ENCODE results near the gene BORCS5.
"Not testable (repeated sequence)": the region's sequence is repeated elsewhere in the genome, so short reads cannot be mapped to it uniquely, and the experiment has no call there.

Gene BORCS5

GRCh38 chr12:12487490-12487889 is 130.6 kb downstream of the BORCS5 start:
- Histone ChIP-seq H3K4me3 (ENCODE audit: low read length) (no peak overlapping the region), H3K27me3 (ENCODE audit: insufficient read depth, low read length) (no peaks in the 10 kb centered on the region), H3K4me1 (ENCODE audit: insufficient read depth, low read length) (no peaks in the 10 kb centered on the region), H3K9me3 (ENCODE audit: low read length) (no peaks in the 10 kb centered on the region), H2AFZ (ENCODE audit: low read depth, low read length) (no peak overlapping the region), H3K36me3 (ENCODE audit: insufficient read depth, low read length) (peaks cover 62% of the 10 kb centered on the region)

- Histone ChIP-seq H3K36me3 (ENCODE audit: insufficient read depth, low read length) (peaks cover 62% of the 10 kb centered on the region), H2AFZ (ENCODE audit: low read depth, low read length) (no peak overlapping the region), H3K27me3 (ENCODE audit: insufficient read depth, low read length) (no peaks in the 10 kb centered on the region), H3K9me3 (ENCODE audit: low read length) (no peaks in the 10 kb centered on the region), H3K4me3 (ENCODE audit: low read length) (no peak overlapping the region), H3K4me1 (ENCODE audit: insufficient read depth, low read length) (no peaks in the 10 kb centered on the region)
Observed at GRCh38 chr12:12488296-12488695, 131.4 kb downstream of the BORCS5 start.

GRCh38 chr12:12488823-12489550 is 132.1 kb downstream of the BORCS5 start:
- H2AFZ ChIP-seq (ENCODE audit: low read depth, low read length): no peak overlapping the region
- H3K4me1 ChIP-seq (ENCODE audit: insufficient read depth, low read length): no peaks in the 10 kb centered on the region
- no peaks in the 10 kb centered on the region for H3K27me3 ChIP-seq (ENCODE audit: insufficient read depth, low read length)
- peaks cover 64% of the 10 kb centered on the region for H3K36me3 ChIP-seq (ENCODE audit: insufficient read depth, low read length)
- H3K4me3 ChIP-seq (ENCODE audit: low read length): no peak overlapping the region
- H3K9me3 ChIP-seq (ENCODE audit: low read length): no peaks in the 10 kb centered on the region

GRCh38 chr12:12491606-12492005 is 134.7 kb downstream of the BORCS5 start:
- Histone ChIP-seq H3K27me3 (ENCODE audit: insufficient read depth, low read length) (no peaks in the 10 kb centered on the region), H3K9me3 (ENCODE audit: low read length) (no peaks in the 10 kb centered on the region), H2AFZ (ENCODE audit: low read depth, low read length) (no peak overlapping the region), H3K4me3 (ENCODE audit: low read length) (no peak overlapping the region), H3K4me1 (ENCODE audit: insufficient read depth, low read length) (no peaks in the 10 kb centered on the region), H3K36me3 (ENCODE audit: insufficient read depth, low read length) (peaks cover 65% of the 10 kb centered on the region)

GRCh38 chr12:12492547-12492946 is 135.7 kb downstream of the BORCS5 start:
- Histone ChIP-seq H3K36me3 (ENCODE audit: insufficient read depth, low read length) (peaks cover 65% of the 10 kb centered on the region), H2AFZ (ENCODE audit: low read depth, low read length) (no peak overlapping the region), H3K4me1 (ENCODE audit: insufficient read depth, low read length) (no peaks in the 10 kb centered on the region), H3K27me3 (ENCODE audit: insufficient read depth, low read length) (no peaks in the 10 kb centered on the region), H3K4me3 (ENCODE audit: low read length) (no peak overlapping the region), H3K9me3 (ENCODE audit: low read length) (no peaks in the 10 kb centered on the region)

- H2AFZ ChIP-seq (ENCODE audit: low read depth, low read length): no peak overlapping the region
- peaks cover 68% of the 10 kb centered on the region for H3K36me3 ChIP-seq (ENCODE audit: insufficient read depth, low read length)
- H3K9me3 ChIP-seq (ENCODE audit: low read length): no peaks in the 10 kb centered on the region
- no peaks in the 10 kb centered on the region for H3K27me3 ChIP-seq (ENCODE audit: insufficient read depth, low read length)
- H3K4me3 ChIP-seq (ENCODE audit: low read length): no peak overlapping the region
- no peaks in the 10 kb centered on the region for H3K4me1 ChIP-seq (ENCODE audit: insufficient read depth, low read length)
Observed at GRCh38 chr12:12495536-12495935, 138.7 kb downstream of the BORCS5 start.

GRCh38 chr12:12498210-12498609 is 141.3 kb downstream of the BORCS5 start:
- no peaks in the 10 kb centered on the region for H3K4me1 ChIP-seq (ENCODE audit: insufficient read depth, low read length)
- H3K9me3 ChIP-seq (ENCODE audit: low read length): no peaks in the 10 kb centered on the region
- H3K36me3 ChIP-seq (ENCODE audit: insufficient read depth, low read length): peaks cover 55% of the 10 kb centered on the region
- no peak overlapping the region for H3K4me3 ChIP-seq (ENCODE audit: low read length)
- H3K27me3 ChIP-seq (ENCODE audit: insufficient read depth, low read length): no peaks in the 10 kb centered on the region
- H2AFZ ChIP-seq (ENCODE audit: low read depth, low read length): no peak overlapping the region

- Histone ChIP-seq H3K4me3 (ENCODE audit: low read length) (no peak overlapping the region), H3K36me3 (ENCODE audit: insufficient read depth, low read length) (peaks cover 47% of the 10 kb centered on the region), H3K9me3 (ENCODE audit: low read length) (no peaks in the 10 kb centered on the region), H3K27me3 (ENCODE audit: insufficient read depth, low read length) (no peaks in the 10 kb centered on the region), H2AFZ (ENCODE audit: low read depth, low read length) (no peak overlapping the region), H3K4me1 (ENCODE audit: insufficient read depth, low read length) (peaks cover 2% of the 10 kb centered on the region)
Observed at GRCh38 chr12:12499909-12500604, 143.2 kb downstream of the BORCS5 start.

- H3K9me3 ChIP-seq (ENCODE audit: low read length): no peaks in the 10 kb centered on the region
- no peak overlapping the region for H3K4me3 ChIP-seq (ENCODE audit: low read length)
- H3K27me3 ChIP-seq (ENCODE audit: insufficient read depth, low read length): no peaks in the 10 kb centered on the region
- peaks cover 12% of the 10 kb centered on the region for H3K4me1 ChIP-seq (ENCODE audit: insufficient read depth, low read length)
- no peak overlapping the region for H2AFZ ChIP-seq (ENCODE audit: low read depth, low read length)
- H3K36me3 ChIP-seq (ENCODE audit: insufficient read depth, low read length): peaks cover 39% of the 10 kb centered on the region
Observed at GRCh38 chr12:12501121-12501520, 144.2 kb downstream of the BORCS5 start.

- H3K27me3 ChIP-seq (ENCODE audit: insufficient read depth, low read length); H2AFZ ChIP-seq (ENCODE audit: low read depth, low read length): not testable (repeated sequence)
Observed at GRCh38 chr12:12502130-12502814, 145.4 kb downstream of the BORCS5 start.

GRCh38 chr12:12502815-12503151 is 145.9 kb downstream of the BORCS5 start:
- Histone ChIP-seq H2AFZ (ENCODE audit: low read depth, low read length) (no peak overlapping the region), H3K4me1 (ENCODE audit: insufficient read depth, low read length) (peaks cover 23% of the 10 kb centered on the region), H3K36me3 (ENCODE audit: insufficient read depth, low read length) (peaks cover 29% of the 10 kb centered on the region), H3K9me3 (ENCODE audit: low read length) (no peaks in the 10 kb centered on the region), H3K4me3 (ENCODE audit: low read length) (no peak overlapping the region), H3K27me3 (ENCODE audit: insufficient read depth, low read length) (no peaks in the 10 kb centered on the region)

More at GRCh38 chr12:12502130-12502814, 145.4 kb downstream of the BORCS5 start:
- H3K9me3 ChIP-seq (ENCODE audit: low read length); H3K4me3 ChIP-seq (ENCODE audit: low read length): not testable (repeated sequence)
- Histone ChIP-seq H3K36me3 (ENCODE audit: insufficient read depth, low read length) (peaks cover 32% of the 10 kb centered on the region), H3K4me1 (ENCODE audit: insufficient read depth, low read length) (peaks cover 23% of the 10 kb centered on the region)

- Histone ChIP-seq H3K9me3 (ENCODE audit: low read length) (no peaks in the 10 kb centered on the region), H3K4me1 (ENCODE audit: insufficient read depth, low read length) (peaks cover 23% of the 10 kb centered on the region), H2AFZ (ENCODE audit: low read depth, low read length) (no peak overlapping the region), H3K36me3 (ENCODE audit: insufficient read depth, low read length) (peaks cover 24% of the 10 kb centered on the region), H3K4me3 (ENCODE audit: low read length) (no peak overlapping the region), H3K27me3 (ENCODE audit: insufficient read depth, low read length) (no peaks in the 10 kb centered on the region)
Observed at GRCh38 chr12:12503384-12504078, 146.7 kb downstream of the BORCS5 start.

Data from neuron (in vitro differentiated cells).